GM21423 (cell line): Measurements from ENCODE around the gene RDH5.

Experiments
- ATAC-seq: cut with Tn5 transposase; IDR thresholded peaks from one replicate; pipeline ENCODE4 v1.9.1; 2021; ENCODE audit warnings: mild to moderate bottlenecking, moderate library complexity; ENCODE audit not compliant: unreplicated experiment

Gene RDH5

DNA sequence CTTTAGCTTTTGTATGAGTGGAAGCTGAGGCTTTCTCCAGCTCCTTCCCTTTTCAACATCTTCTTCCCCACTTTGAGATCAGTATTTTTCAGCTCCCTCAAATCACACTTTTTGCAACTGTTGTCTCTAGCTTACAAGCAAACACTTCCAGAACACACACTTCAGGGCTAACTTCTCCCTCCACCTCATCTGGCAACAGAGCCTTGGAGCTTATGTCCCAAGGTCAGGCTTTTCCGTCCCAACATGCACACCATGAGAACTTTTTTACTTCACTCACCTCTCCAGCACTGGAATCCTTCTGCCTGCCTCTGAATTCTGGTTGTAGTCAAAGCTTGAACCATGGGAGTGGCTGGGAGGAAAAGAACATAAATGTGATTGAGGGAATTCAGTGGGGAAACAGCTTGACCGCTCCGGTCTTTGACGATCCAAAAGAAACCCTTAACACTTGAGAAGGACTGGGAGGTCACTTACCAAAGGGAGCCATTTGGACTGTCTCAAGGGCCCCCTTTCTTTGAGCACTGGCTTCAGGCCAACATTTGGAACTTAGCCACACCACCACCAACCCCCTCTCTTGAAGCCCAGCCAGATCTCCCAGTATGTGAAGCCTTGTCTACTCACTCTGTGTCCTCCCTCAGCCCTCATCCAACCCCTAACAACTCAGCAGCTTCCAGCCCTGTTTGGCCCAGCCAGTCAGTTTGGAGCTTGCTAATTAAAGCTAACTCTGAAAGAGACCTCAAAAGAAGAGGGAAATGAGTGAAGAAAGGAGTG lies 8.2 kb upstream of the RDH5 start:
- no peak for ATAC-seq

DNA sequence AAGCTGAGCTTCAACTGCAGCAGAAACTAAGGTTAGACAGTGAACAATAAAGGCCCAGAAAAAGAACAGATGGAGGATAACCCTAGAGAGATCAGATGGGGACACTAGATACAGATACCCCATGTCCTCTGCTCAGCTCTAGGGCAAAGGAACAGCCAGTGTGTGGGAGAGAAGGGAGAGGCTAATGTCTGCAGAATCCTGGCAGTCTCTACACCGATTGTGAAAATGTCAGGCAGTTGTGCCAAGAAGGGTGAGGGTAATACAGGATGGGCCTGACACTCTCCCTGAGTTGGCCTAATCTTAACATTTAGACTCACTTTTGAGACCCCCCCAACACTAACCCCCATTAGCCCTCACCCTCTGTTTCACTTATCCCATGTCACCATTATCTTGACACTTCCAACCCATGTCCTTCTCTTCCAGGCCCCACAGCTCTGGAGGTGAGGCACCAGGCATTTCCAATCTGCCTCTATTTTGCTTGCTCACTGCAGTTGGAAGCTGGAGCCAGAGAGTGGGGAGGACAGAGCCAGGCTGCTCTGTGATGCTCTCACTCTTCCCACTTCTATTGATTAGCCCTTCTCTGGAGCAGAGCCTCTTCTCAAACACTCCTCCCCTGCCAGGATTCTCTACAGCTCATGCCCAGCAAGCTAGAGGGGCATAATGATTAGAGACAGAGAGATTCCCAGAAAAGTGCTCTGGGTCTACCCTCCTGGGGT lies 7.3 kb upstream of the RDH5 start:
- ATAC-seq, result no peak

- no peak for ATAC-seq
Measured at GRCh38 chr12:55713721-55714120, 6.5 kb upstream of the RDH5 start.

- ATAC-seq, result no peak
Measured at GRCh38 chr12:55715169-55715764, 4.9 kb upstream of the RDH5 start.

GRCh38 chr12:55715833-55716581 lies 4.2 kb upstream of the RDH5 start, which contains the start of gene BLOC1S1:
Gene BLOC1S1, plus strand, starts transcription at chr12:55716046. Its CDS starts 6 bp downstream, at chr12:55716052.
- peak; percentile 77 for ATAC-seq

DNA sequence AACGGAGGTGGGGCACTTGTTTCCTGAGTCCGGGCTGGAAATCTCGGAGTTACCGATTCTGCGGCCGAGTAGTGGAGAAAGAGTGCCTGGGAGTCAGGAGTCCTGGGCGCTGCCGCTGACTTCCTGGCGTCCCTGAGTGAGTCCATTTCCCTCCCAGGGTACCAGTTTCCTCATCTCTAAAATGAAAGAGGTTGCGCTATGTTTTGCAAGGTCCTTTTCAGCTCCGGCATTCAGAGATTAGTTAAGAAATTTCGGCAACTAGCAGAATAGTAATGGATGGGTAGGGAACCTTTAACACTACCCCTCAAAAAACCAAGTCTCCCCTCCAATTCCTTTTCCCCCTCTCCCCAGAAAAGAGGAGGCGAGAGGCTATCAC lies 3.6 kb upstream of the RDH5 start:
- ATAC-seq, result no peak

GRCh38 chr12:55717011-55718007 lies 2.9 kb upstream of the RDH5 start:
- ATAC-seq, result peak; percentile 23

DNA sequence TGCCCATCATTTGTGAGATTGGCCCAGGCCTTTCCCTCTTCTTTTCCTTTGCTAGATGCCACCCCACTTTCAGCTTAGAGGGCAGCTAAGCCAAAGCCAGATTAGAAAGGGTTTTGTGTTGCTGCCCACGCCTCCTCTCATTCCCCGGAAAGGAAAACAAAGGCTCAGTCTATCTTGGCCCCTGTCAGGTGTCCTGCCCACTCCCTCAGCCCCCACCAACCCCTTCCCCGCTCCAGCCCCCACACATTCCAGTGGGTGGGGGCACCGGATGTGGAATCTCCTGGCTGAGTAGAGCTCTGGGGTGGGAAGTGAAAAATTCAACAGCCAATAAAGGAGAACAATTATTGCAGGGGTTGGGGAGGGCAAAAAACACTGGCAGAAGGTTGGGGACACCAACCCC lies 2.2 kb upstream of the RDH5 start:
- no peak for ATAC-seq

GRCh38 chr12:55718624-55719275 lies 1.4 kb upstream of the RDH5 start:
- no peak for ATAC-seq

DNA sequence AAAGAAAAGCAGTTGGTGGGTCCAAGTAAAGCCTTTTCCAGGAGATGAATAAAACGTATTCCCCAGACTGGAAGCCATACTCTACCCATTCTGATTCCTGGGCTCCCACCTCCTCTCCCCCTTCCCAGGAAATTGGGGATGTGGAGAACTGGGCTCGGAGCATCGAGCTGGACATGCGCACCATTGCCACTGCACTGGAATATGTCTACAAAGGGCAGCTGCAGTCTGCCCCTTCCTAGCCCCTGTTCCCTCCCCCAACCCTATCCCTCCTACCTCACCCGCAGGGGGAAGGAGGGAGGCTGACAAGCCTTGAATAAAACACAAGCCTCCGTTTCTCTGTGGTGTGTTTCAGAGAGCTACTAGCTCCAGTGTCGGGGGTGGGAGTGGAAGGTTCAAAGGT lies 822 bp upstream of the RDH5 start:
- no peak for ATAC-seq

- ATAC-seq, result no peak
Measured at GRCh38 chr12:55720894-55721444, 776 bp downstream of the RDH5 start.

DNA sequence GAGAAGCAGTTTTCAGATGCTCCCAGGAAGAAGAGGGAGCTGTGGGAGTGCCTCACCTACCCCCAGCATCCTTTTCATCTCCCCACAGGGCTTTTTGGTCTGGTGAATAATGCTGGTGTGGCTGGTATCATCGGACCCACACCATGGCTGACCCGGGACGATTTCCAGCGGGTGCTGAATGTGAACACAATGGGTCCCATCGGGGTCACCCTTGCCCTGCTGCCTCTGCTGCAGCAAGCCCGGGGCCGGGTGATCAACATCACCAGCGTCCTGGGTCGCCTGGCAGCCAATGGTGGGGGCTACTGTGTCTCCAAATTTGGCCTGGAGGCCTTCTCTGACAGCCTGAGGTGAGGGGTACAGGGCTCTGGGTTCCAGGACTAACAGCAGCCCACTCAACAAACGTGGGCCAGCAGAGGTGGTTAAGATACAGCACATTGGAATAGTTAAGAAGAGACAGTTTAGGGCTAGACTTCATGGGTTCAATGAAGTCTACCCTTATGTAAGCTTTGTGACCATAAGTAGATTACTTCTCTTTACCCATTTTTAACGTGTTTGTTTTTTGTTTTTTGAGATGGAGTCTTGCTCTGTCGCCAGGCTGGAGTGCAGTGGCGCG lies 1.5 kb downstream of the RDH5 start:
- ATAC-seq, result no peak

GRCh38 chr12:55722948-55723347 lies 2.8 kb downstream of the RDH5 start:
- ATAC-seq, result no peak

GRCh38 chr12:55723516-55724225 lies 3.5 kb downstream of the RDH5 start:
- no peak for ATAC-seq

DNA sequence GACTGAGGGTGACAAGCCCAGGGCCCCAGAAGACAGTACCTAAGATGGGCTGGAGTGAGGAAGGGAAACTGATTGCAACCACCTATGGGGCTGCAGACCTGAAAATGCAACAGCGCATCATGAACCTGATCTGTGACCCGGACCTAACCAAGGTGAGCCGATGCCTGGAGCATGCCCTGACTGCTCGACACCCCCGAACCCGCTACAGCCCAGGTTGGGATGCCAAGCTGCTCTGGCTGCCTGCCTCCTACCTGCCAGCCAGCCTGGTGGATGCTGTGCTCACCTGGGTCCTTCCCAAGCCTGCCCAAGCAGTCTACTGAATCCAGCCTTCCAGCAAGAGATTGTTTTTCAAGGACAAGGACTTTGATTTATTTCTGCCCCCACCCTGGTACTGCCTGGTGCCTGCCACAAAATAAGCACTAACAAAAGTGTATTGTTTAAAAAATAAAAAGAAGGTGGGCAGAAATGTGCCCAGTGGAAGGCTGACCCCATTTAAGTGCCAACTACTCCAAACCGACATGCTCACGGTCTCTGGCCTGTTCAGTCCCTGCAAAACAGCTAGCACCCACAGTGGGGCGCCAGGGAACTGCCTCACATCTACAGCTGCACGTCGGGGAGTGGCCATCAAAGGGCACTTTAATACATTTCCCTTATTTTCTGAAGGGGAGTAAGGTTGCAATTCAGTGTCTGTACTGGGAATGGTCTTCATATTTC lies 4.2 kb downstream of the RDH5 start:
- peak; percentile 29 for ATAC-seq

DNA sequence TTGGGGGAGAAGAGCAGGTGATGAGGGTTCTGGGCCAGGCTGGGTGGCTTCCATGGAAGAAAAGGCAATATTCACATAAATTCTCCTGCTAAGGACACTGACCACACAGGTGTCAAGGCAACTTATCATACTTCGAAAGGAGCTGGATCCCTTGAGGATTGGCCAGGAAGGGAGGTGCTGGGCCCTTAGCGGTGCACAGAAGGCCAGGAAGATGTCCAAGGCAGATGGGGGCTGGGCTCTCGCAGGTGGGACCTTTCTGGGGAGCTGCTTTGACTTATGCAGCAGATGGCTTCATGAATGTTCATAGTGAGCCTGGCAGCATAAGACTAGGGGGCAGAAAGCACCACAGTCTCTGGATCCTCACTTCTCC lies 4.7 kb downstream of the RDH5 start:
- ATAC-seq, result no peak

- no peak for ATAC-seq
Measured at GRCh38 chr12:55725556-55725955, 5.4 kb downstream of the RDH5 start.

- ATAC-seq, result no peak
Measured at GRCh38 chr12:55726971-55727370, 6.8 kb downstream of the RDH5 start.
